SW 1271 (cell line): ENCODE results near the gene OMA1.
A peak's percentile ranks its signal among the peaks of the same experiment; 100 is the strongest.

Source experiments
- DNase-seq, 2 experiments: peaks; one replicate each; lab custom pipeline; 2025; lab: John Stamatoyannopoulos, UW

The OMA1 gene

DNA sequence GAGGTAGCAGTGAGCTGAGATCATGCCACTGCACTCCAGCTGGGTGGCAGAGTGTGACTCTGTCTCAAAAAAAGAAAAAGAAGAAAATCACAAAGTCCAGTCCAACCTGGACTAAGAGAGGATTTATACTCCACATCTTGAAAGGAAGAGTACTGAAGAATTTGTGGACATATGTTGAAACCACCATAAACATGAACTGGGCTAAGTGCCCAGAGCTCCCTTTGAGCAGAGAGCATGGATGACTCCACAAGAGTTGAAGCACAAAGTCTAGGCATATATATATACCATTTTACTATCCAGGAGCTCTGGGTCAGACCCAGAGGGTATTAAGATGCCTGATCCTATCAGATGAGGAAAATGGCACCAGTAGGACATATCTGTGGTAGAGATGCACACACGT lies 86.6 kb downstream of the OMA1 start:
- no peak for DNase-seq

DNA sequence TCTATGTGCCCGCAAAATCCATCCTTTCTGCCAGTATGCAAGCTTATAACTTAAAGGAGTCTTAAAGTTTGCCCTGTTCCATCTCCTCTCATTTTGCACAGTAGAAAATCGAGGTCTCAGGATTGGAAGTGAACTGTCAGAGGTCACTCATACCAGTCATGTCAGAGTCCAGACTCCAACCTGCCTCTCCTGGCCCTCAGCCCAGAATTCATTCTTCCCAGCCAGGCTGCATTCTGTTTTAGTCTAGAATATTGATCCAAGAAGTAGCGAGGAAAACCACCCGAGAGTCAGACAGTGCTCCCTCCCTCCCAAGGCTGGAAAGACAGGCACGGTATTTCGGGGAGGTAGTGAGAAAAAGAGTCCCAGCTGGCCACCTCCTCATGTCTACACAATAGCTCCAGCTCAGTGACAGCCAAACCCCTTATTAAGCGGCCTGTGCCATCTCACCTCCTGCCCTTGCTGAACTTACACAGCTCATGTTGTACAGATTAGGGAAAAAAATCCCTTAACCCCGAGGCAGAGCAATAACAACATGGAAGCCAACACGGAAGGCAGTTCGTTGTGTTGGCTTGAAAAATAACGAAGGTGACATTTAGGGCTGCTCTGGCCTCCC lies 89.4 kb downstream of the OMA1 start:
- no peak for DNase-seq

DNA sequence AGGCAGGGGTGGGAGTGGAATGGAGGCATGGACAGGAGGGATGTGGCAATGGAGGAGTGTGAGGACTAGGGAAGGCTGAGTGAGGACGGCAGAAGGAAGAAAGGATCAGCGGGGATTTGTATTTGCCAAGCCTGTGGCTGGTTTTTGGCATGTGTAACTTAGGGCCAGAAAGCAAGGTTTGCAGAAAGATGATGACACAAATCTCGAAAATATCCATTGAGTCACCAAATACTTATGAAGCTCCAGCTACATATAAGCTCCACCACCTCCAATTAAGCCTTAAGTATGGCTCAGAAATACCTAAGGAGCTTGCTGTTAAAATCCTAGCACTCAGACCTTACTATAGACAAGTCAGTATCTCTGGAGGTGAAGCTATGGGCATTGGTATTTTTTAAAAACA lies 90.1 kb downstream of the OMA1 start:
- DNase-seq, result no peak

DNA sequence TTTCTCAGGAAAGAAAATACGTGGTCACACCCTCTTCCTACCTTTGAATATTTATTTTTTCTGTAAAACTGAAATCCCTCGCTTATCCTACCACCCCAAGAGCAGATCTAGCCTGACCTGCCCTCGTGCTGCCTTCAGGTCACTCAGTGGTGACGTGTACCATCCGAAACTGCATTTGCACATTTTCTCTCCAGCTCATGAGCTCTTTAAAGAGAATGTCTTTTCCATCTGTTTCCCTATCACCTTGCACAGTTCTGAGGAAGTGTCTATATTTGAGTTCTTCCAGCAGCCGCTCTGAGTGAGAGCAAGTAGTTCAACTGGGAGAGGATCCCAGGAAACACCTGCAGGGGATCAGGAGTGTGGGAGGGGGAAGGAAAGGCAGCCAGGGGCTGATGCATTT lies 91.7 kb downstream of the OMA1 start:
- no peak for DNase-seq

DNA sequence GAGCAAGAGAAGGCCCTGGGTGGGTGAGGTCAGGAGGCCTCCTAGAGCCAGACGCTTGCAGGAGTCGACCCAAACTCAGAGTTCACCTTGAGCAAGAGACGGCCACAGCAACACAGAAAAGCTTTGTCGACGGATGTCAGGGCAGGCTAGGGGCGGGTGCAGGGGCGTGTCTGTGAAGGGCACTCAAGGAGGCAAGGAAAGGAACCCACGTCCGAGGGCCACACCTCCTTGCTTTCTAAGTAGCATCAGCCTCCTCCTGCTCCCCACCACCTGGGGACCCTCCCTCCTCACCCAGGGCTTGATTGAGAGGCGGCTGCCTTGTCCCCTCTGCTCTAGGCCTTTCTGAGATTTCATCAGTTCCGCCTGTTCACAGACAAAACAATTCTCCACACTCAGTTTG lies 92.1 kb downstream of the OMA1 start:
- no peak for DNase-seq

DNA sequence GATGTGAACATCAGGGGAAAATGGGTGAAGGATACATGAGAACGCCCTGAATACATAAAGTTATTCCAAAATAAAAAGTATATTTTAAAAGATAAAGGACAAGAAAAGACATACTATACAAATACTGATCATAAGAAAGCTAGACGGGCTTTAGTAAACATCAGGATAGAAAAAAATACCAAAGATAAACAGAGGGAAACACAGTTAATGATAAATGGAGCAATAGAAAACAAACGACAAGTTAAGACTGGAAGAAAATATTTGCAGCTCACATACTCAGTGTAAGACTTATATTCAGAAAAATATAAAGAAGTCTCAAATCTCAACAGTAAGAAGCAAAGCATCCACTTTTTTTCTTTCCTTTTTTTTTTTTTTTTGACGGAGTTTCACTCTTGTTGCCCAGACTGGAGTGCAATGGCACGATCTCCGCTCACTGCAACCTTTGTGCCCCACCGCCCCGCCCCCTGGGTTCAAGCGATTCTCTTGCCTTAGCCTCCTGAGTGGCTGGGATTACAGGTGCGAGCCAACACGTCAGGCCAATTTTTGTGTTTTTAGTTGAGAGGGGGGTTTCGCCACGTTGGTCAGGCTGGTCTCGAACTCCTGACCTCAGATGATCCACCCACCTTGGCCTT lies 94.8 kb downstream of the OMA1 start:
- DNase-seq, result no peak

DNA sequence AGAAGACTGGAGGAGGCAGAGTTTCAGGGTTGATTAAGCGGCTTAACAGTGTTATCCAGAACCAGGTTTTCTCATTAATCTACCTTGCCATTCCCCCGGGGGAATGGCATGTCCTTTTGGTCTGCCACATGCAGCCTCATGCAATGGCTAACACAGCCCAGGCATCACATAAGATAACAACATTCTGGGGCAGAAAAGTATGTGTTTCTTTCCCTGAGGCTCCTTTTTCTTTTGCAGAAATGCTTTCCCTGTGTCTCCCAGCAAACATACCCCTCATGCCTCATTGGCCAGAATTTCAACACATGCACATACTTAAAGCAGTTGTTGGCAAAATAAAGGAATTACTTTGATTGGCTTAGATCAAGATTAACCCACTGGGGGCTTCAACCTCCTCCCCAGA lies 98.6 kb downstream of the OMA1 start:
- no peak for DNase-seq

DNA sequence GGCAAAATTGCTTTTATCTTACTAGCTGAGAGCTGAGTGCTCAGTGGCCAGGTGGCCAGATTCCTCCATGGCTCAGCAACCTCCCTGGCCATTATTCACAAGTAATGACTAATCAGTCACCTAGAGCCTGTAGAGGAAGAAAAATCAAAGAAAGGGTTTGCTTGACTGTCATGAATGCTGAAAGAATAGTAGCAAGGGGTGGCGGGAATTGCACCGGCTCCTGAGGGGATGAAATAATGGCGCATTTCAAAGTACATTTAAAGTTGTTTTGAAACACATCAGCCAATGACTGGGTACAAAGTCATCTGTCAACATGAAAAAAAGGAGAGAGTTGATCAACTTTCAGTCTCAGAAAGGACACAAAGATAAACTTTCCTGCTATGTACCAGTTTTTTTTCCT lies 99.5 kb downstream of the OMA1 start:
- DNase-seq, result no peak

DNA sequence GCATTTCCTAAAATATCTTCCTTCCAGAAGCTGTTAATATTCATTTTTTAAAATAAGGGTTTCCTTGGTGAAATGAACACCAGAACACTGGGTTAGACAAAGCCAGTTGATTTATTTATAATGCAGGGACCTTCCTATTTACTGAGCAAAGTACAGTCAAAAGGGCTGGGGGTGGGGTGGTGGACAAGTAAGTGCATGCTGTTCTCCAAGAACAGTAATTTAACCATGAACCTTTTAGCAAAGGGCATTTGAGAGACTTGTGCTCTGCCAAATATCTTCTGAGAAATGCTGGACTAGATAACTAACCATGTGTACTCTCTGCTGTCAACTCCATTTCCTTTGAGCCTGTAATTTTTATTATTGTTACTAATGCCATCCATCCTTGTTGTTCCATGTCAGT lies 100.2 kb downstream of the OMA1 start:
- DNase-seq, result no peak

DNA sequence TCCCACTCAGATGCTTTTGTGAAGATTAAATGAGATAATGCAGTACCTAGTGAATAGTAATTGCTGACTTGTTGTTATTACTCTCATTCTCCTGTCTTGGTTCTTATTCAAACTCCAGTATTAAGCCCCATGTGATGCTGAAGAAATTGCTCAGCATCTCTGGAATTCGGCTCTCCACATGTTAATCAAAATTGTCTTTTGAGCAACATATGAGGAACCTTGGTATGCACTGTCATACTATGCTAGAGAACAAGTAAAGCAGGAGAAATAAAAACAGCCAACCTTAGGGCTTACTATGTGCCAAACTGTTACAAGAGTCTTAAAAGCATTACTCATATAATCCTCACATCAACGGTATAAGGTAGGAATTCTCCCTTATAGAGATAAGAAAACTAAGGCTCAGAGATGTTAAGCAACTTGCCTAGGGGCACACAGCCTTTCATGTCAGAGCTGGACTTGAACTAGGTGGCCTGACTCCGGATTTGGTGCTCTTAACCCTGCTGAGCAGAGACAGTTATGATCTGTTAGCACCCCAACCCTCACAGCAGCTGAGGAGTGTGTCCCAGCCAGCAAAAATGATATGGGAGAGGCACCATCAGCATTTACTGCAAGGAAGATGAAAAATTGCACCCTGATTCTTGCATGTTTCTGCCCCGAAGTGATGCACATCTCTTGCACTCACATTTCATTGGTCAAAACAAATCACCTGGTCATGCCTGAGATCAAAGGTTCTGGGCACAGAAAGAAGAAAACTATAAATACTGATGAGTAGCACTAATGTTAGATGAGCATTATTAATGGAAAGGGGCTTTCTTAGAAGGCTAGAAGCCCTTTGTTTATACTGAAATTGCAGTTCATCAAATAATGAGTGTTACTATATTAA lies 102.3 kb downstream of the OMA1 start:
- DNase-seq, result no peak

DNA sequence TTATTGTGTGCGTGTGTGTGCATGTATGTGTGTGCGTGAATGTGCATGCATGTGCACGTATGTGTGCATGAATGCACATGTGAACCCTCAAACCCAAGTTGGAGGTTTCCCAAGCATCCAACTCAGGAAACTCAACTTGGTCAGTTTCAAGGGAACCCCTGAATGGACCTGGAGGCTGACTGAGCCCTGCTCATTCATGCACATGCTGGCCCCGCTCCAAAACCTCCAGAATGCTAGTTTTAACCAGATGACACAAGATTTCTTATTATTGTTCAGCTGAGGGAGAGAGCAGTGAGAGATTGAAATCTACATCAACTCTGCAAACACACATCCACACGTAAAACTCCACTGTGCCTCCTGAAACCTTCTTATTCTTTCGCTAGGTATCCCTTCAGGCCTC lies 104.4 kb downstream of the OMA1 start:
- no peak for DNase-seq

DNA sequence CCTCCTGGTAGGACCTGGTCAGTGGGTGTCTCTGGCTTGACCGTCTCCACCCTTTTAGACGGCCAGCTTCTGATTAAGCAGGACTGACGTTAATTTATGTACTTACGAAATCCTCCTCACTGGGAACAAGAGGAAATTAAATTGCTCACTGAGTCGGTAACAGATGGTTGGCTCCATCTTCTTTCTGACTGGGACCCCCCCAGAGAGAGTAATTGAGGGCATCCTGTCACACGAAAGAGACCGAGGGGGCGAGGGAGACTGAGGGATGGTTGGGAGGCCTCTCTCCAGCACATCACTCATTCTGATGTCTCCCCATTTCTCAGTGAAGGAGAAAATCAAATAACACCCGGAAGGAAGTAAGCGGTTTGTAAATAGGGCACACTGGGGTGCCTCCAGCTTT lies 104.8 kb downstream of the OMA1 start:
- DNase-seq, result no peak

DNA sequence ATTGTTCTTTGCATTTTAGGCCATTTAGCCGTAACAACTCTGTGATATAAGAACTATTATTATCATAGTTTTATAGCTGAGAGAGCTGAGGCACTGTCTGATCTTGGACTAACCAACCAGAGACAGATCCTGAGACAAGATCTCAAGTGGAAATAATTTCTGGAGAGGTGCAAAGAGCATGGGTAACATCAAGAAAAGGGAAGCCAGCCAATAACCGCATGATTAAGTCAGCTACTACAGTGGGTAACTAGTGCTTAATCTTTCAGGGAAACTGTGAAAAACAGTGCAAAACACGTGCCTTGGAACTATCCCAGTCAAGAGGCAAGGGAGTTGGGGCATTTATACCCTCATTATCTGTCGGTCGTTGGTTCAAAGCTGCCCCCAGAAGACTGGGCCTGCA lies 105.8 kb downstream of the OMA1 start:
- DNase-seq, result no peak

DNA sequence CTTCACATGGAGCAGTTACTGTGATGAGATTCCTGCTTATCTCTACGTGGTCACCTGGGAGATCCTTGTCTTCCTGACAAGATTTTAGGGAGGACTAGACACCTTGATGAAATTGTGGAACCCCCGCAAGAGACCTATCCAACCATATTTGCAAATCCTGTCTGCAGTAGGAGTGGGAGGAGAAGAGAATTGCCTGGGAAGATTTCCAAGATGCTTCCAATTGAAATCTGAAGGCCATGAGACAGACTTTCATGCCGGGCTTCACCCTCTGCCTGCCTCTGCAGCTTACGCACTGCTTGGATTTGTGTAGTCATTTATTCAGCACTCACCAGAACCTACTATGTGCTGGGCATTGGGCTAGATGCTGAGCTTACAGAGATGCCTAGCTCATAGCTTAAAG lies 106.6 kb downstream of the OMA1 start:
- DNase-seq, result no peak

DNA sequence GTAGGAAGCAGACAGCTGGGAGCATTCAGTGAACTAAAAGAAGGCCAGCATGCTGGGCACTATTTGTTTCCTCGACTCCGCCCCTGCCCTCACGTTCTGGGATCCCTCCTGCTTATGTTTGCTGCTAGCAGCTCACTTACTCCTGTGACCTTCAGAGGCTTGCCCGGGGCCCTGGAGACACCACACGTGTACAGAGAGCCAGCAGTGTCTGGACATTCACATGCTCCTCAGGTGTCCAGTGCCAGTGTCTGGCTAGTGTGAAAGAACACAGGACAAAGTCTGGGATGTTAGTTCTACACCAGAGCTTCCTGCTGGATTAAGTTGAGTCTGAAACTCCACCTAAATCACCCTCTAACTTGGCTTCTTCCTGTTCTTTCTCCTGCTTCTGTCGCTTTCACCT lies 108.1 kb downstream of the OMA1 start:
- DNase-seq, result no peak

DNA sequence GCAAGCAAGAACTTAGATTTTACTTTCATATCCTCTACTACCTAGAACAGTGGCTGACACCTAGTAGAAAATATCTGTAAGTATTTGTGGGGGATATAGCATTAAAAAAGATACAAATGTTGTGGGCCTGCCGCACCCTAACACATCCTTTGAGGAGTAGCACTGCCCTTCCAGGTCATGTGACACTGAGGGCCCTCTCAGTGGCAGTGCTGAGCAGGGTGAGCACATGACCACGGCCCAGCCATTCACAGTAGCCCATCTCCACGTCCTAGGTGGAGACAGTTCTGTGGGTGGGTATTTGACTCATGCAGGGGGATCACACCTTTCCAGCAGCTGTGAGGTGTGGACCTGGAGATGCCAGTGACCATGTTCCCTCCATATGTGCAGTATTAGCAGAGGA lies 108.9 kb downstream of the OMA1 start:
- DNase-seq, result no peak

DNA sequence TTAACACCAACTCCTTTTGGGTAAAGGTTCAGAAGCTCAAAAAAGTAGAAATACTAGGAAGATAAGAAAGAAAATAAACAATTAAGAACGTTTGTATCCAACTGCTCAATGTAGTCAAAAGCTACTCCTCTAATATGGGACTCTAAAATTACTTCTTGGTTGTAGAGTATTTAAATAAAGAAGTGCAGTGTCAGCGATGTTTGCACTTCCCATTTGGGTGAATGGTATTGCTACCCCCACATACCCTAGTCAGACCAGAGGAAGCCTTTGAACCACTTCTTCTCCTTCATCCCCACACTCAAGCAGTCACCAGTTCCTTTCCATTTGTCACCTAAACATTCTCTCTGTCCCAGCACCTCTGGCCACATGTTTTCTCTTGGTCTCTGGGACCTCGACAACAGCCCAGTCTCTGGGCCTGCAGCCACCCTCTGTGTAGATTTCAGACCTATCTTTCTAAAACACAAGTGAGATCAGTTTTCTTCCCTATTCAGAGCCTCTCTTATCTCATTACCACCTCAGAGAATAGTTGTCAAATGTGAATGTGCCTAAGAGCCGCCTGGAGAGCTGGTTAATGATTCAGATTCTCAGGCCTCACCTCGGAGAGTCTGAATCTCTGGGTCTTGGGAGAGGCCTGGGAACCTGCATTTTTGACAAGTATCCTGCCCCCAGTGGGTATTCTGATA lies 109.8 kb downstream of the OMA1 start:
- no peak for DNase-seq

DNA sequence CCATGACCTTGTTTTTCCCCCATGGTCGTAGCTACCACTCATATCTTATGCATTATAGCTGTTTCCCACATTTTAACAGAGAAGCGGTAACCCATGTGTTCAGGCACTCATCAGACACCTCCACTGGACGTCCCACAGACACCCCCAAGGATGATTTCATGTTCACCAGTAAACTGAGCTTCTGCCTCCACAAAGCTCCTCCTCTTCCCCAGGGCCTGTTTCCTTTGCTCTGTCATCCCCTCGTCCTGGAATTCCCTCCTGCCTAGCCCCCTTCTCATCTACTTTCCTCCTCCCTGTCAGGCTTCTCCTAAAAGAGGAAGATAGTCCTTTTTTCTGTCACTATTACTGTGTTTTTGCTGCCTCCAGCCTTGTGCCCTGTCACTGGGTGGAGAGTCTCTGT lies 111.2 kb downstream of the OMA1 start:
- DNase-seq, result no peak

DNA sequence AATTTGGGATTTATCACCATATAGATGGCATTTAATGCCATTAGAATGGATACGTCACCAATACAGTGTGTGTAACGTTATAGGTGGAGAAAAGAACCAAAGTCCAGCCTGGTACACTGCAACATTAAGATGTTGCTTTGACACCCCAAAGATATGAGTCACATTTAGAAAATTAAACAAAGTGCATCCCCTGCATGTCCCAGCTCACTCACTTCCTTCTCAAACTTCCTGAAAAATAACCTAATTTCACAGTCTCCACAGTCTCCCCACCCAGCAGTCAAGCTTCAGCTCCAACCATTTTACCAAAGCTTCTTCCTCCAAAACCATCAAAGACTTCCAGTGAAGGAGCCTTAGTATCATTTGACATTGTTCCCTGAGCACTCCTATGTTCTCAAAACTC lies 111.9 kb downstream of the OMA1 start:
- no peak for DNase-seq

DNA sequence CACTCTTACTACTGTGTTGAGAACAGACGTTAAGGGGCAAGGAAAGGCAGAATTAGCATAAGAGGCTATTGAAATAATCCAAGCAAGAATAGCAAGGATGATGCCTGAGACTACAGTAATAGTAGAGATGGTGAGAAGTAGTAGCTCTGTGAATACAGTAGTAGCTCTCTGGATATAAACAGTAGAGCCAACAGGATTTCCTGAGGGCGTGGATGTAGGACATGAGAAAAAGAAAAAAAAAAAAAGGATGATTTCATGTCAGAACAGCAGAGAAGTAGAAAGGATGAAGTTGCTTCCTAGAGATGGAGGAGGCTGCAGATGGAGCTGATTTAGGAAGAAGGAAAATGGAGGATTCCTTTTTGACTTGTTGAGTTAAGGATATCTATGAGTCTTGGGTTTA lies 112.3 kb downstream of the OMA1 start:
- no peak for DNase-seq

DNA sequence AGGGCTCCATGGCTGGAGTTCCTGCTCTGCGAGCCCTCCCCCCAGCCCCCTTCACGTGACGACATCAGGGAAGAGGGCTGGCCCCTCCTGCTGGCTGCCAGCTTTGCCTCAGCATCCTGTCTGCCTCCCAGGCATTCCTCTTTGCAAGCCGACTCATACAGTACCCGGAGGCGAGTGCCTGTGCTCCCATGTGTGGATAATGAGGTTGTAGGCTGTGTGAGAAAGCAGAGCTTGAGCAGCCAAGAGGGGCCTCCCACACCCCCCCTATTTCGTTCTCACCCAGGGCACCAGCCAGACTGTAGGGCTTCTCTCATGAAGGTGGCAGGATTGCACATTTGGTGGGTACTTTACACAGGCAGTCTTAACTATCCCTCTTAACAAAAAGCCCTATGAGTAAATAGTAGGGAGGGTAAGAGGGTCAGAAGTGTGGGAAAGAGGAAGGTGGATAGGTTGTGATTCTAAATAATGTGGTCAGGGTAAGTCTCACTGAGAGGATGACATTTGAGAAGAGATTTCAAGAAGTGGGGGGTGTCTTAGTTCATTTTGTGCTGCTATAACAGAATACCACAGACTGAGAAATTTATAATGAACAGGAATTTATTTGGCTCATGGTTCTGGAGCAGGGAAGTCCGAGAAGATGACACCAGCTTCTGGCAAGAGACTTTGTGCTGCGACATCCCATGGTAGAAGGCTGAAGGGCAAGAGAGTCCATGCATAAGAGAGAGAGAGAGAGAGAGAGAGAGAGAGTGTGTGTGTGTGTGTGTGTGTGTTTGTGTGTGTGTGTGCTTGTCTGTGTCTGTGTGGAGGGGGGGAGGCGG lies 113.5 kb downstream of the OMA1 start:
- peak in 1 of 2 experiments; percentile 4 for DNase-seq
